HepG2 (cell line): ENCODE data around the gene DNAAF8. TPM values are rescaled to one million over a fixed set of nuclear protein-coding genes. Genes with fewer than 3 reads are reported as not detected.

ENCODE experiments used
- CEBPZ ChIP-seq: IDR thresholded peaks from 2 replicates; pipeline ENCODE4 v1.6.1; 2012; ENCODE audit warnings: low read length, improper control_type of control experiment
- DRAP1 ChIP-seq: IDR thresholded peaks from 2 replicates; pipeline ENCODE4 v1.6.1; 2016; ENCODE audit warnings: missing genetic modification reagents, missing compliant biosample characterization
- KIAA2018 ChIP-seq: sonication (generic); formaldehyde crosslinking; IDR thresholded peaks from 2 replicates; pipeline ENCODE4 v1.5.0; 2020; ENCODE audit warnings: mild to moderate bottlenecking, missing genetic modification reagents, borderline replicate concordance
- NR2F6 ChIP-seq, 2 experiments: IDR thresholded peaks; 2 replicates each; pipeline ENCODE4 v1.6.1; 2016; ENCODE audit warnings: antibody characterized with exemption in 1 of 2, mild to moderate bottlenecking in 1 of 2
- ZNF333 ChIP-seq: sonication (generic); formaldehyde crosslinking; IDR thresholded peaks from 2 replicates; pipeline ENCODE4 v1.4.0; 2020; ENCODE audit warnings: mild to moderate bottlenecking, missing genetic modification reagents, borderline replicate concordance
- polyA plus RNA-seq, 8 experiments: library from polyadenylated mRNA; depleted of rRNA in 3 of 8; stranded (reverse) in 7 of 8; unstranded in 1 of 8; fragments of >200 nt; fragmentation: Illumina TruSeq in 4 of 8; extraction: Trizol in 4 of 8; gene quantifications; 2 replicates each; pipeline versions ENCODE4 v1.2.1 to v1.2.3, GENCODE V29; 2011 to 2016; ENCODE audit warnings: low read depth in 4 of 8, missing spikeins in 1 of 8, mixed read lengths in 1 of 8; ENCODE audit not compliant: insufficient read depth in 1 of 8
- total RNA-seq, 5 experiments: library from RNA; depleted of rRNA; stranded (reverse); fragments of >200 nt; fragmentation: Illumina TruSeq; extraction: Trizol; gene quantifications; 2 replicates each; pipeline ENCODE4 v1.2.3, GENCODE V29; 2016; ENCODE audit warnings: low read depth in 1 of 5

DNAAF8 gene
- total and polyA plus RNA-seq, 2 of the 13 experiments (the other 11 are each of a cell fraction or from before 2014, with no cell fraction given): 0.44 TPM; not detected in 1

- no peak for TF ChIP-seq CEBPZ
- TF ChIP-seq NR2F6 (IDR thresholded peaks at IDR 0.05): 0 out of 2 replicates have a peak, but pooled peaks have one; percentile 19
- no peak for TF ChIP-seq NR2F6 (CRISPR knock-in tag; IDR thresholded peaks at IDR 0.05)
- peak; percentile 45; the same call in 1 of the 2 replicates for TF ChIP-seq DRAP1
- peak; percentile 42; the same call in 1 of the 2 replicates for TF ChIP-seq ZNF333 (CRISPR knock-in tag)
- TF ChIP-seq KIAA2018 (CRISPR knock-in tag): no peak
- TF ChIP-seq, all 625 proteins: peak for 56
These were observed 31.5 kb downstream of the DNAAF8 start (continued) for GRCh38 chr16:4765511-4766474.
